Stimulated activated CD8-positive, alpha-beta memory T cell treated with anti-CD3 and anti-CD28 coated beads, Interleukin-15, amount 100 ng/mL, for 24 hours (primary cell): ENCODE measurements around the gene PCNX2.

Experiments
- DNase-seq: peaks from one replicate; pipeline ENCODE4 v3.0.0-alpha.2; 2020; ENCODE audit warnings: low read depth

PCNX2 gene

GRCh38 chr1:233319272-233319671 lies 23.7 kb upstream of the PCNX2 start:
- DNase-seq: no peak

- DNase-seq: no peak
Observed at GRCh38 chr1:233316473-233316872, 20.9 kb upstream of the PCNX2 start.

DNA sequence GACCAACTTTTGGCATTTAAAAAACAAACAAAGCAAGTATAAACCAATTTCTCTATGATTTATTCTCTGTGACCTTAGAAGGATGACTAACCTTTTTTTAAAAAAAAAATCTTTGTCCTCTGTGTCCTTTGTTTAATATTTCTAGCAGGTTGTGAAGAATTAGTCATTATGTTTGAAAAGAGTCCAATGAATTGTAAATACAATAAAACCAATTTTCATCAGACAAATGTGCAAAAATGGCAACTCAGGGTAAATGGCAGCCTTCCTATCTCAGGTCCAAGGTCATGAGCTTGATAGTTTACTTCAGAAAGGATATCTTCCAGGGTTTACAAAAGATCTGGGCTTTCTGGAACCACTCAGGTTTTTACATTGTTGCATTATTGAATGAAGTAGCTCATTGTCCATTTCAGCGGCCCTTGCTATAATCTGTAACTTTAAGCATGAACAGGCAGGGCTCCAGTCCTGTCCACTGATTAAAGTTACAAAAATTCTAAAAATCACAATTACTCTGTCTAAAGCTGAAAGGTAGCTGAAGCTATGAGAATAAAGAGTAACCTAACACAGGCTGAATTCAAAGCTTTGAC lies 20.3 kb upstream of the PCNX2 start:
- no peak for DNase-seq

GRCh38 chr1:233313434-233314155 lies 18.1 kb upstream of the PCNX2 start:
- no peak for DNase-seq

DNA sequence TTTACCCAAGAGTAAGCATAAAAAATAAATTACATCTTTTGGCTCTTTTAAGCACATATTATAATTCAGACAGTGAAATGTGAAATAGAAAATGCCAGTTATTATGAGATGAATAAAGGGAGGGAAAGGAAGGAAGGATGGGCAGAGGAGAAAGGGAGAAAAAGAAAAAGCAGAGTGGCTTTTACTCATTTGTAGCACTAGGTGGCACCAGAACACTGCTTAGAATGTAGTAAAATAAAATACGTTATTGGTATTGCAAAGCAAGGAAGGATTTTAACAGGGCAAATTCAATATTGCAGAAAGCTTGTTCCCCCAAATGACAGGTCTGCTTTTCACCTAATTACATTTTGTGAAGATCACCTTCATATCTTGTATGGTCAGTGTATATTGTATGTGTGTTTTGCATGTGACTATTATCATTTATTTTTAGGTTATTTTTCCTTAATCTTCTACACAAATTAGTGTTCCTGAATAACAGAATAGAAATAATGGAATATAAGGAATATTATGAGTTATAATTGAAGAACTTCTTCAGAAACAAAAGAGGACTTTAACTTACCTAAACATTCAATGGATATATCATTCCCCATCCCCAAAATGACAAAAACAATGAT lies 9.1 kb upstream of the PCNX2 start:
- DNase-seq: no peak

GRCh38 chr1:233300326-233300725 lies 4.8 kb upstream of the PCNX2 start:
- no peak for DNase-seq

GRCh38 chr1:233299450-233299849 lies 3.9 kb upstream of the PCNX2 start:
- no peak for DNase-seq

DNA sequence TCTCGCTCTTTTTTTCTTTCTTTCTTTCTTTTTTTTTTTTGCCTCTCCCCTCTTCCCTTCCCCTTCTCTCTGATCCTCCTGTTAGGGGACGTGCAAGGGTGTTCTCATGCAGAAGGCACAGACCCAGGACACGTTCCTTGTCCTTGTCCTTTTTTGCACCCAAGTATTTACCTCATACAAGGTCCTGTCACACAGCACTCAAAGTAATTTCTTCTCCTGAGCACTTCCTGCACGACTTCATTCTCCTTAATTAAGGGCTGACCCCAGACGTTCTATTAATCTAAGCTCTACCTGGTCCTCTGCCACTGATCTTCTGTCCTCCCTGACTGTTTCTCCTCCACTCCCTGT lies 424 bp upstream of the PCNX2 start:
- no peak for DNase-seq

- DNase-seq: peak; percentile 2
Observed at GRCh38 chr1:233294913-233295236, 650 bp downstream of the PCNX2 start.

GRCh38 chr1:233293556-233294446 lies 1.7 kb downstream of the PCNX2 start:
- no peak for DNase-seq

- DNase-seq: no peak
Observed at GRCh38 chr1:233290396-233291034, 5.0 kb downstream of the PCNX2 start.

DNA sequence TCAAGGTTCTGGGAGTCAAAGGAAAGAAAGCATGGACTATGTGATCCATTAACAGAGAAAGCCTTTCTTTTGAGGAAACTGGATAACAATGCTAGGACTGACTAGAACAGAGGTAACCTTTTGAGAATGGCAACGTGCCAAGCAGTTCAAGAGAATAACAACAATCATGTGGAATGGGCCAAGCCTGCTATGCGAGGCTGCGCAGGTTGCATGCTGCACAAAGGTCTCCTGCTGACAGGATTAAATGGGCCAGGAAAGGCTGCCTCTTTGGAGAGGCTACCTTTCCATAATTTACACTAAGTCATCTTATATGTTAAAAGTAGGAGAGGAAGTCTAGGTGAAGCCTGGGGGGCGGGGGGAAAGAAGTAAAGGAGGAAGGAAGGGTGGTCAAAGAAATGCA lies 5.8 kb downstream of the PCNX2 start:
- DNase-seq: no peak

DNA sequence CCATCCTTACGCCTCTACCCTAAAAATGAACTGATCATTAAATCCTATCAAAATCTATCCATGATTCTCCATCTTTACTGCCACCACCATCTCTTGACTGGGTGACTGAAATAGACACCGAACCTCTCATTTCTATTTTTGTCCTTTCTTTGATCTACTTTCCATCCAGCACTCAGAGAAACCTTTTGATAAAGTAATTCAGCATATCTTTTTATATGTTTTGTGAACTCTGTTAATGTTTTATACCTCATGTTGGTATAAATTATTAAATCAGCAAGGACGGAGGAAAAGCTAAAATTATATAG lies 13.0 kb downstream of the PCNX2 start:
- no peak for DNase-seq

DNA sequence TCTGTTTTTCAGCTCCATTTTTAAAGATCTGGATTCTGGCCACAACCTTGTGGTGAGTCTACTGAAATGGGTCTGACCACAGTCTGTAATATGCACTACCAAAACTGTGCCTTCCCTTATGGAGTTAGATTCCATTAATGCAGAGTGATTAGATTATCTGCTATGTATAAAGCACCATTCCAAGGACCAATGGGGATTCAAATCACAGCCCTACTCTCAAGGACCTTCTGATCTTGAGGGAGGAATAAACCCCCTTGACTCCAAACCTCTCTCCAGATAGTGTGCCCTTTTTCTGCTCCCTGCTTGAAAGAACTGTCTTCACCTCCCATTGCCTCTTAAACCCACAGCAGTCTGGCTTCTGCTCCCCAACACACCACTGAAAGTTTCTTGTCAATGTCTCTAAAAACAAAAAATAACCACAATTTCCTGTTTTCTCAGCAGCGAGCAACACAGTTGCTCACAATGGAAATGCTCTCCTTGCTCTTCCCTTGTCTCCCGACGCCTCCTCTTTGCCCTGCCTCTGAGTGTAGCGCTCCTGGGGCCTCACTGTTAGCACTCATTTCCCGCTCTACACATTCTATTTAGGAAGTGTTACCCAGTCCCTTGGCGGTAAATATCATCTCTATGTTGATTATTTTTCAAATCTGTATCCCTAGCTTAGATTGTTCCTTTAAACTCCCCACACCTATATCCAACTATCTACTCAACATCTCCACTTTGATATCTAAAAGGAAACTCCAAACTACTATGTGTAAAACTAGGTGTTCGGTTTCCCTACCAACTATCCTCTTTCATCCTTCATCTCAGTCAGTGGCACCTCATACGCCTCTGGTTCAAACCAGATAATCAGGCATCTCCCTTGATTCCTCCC lies 13.6 kb downstream of the PCNX2 start:
- DNase-seq: no peak

DNA sequence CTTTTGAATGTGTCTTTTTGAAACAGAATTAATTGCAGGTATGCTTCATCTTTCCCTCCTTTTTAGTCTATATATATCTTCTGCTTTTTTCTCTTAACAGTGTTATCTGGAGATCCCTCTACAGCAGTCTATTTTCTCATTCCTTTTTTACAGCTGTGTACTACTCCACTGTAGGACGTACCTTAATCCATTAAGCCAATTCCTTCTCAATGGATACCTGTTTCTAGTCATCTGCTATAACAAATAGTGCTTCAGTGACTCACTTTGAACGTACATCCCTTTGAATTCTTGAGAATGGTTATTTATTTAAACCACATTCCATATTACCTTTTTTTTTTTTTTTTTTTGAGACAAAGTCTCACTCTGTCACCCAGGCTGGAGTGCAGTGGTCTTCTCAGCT lies 15.6 kb downstream of the PCNX2 start:
- no peak for DNase-seq

DNA sequence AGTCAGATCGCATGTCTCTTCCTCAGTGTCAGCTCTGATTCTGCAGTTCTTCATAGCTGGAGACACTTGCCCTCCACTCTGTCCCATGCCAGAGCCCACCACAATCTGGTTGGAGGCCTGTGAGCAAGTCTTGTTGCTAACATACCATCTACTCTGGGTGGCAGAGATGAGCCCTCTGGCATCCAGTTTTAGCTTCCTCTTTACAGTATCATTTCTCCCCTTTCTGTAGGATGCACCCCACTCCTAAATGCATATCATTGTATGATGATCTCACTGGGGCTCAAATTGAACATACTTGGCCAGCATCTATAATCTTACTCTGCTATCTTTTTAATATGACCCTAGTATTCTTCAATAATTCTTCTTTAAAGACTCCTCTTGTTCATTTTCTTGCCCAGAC lies 16.9 kb downstream of the PCNX2 start:
- DNase-seq: no peak

GRCh38 chr1:233277637-233278606 lies 17.6 kb downstream of the PCNX2 start:
- DNase-seq: no peak

DNA sequence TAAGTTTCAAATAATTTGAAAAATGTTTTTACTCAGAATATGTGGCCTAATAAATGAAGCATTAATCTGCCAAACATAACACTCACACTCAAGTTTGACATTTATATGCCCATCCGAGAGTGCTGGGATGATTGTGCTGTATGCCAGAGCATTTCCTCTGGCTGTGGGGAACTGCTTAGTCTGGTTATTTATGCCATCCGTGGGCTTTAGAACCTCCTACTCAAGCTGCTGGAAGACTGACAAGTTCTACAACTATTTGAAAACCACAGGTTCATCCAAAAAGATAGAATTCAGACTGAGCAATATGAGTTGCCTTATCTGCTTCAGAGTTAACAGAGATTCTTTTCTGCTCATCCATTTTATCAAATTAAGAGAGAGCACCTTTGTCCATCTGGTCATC lies 25.9 kb downstream of the PCNX2 start:
- DNase-seq: no peak

DNA sequence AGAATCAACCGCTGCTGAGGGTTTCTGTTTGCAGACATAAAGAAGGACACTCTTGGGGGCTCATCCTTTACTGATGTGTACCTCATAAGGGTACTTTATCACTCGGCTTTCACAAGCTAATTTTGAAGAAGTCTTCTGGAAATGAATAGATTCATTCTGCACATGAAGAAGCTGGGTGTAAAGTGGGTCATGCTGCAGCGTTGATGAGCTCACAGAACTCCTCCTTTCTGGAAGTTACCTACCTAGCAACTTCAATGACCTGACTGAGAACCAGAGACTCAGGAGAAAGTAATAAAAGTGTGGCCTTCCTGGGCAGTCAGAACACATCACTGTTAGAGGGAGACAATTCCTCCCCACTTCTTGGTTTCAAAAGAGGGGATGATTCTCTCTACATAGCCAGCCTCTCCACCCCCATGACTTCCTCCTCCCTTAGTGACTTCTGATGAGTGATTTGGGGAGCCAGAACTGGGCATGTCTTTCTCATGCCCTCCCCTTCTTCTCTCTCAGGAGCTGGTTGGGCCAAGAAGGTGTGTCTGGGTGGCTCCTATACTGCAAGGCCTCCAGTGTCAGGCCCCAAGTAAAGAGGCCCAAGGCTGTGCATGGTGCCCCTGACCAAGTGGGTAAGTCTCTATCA lies 27.0 kb downstream of the PCNX2 start:
- DNase-seq: no peak

DNA sequence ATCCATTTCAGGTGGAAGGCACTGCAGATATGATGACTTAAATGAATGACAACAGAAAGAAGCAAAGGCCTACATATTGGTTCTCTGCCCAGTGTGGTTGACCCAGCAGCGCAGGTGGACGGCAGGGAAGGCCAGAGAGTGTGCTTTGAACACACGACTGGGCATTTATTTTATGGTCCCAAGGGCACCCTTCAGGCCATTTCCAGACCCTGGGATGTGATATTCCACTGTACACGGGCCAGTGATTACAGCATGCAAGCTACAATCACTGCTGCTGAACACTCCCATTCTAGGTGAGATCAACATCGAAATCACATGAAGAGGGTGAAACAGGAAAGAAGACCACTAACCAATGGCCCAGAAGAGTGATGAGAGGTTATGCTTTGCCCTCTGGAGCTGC lies 33.8 kb downstream of the PCNX2 start:
- no peak for DNase-seq
